GM11168 (cell line): ENCODE data around the gene POLN.

Experiments
- in situ Hi-C: fragments of 300-500 bp; cut with MboI; formaldehyde crosslinking; loops from one replicate; pipeline ENCODE4 v1.12.0; 2022; ENCODE audit warnings: low sequenced_read_pairs; ENCODE audit not compliant: unreplicated experiment

POLN gene

GRCh38 chr4:2241410-2242353 is at the start of gene POLN, which contains the start of gene HAUS3:
TSS of gene POLN (minus strand) at chr4:2242121. CDS start at chr4:2229231, 12,890 bp downstream.
TSS of gene HAUS3 (minus strand) at chr4:2242121. CDS start at chr4:2240946, 1,175 bp downstream.
- in situ Hi-C loops: no loop called here

- in situ Hi-C loops: no loop called here
Observed at GRCh38 chr4:2290974-2291704, 49.2 kb upstream of the POLN start.

DNA sequence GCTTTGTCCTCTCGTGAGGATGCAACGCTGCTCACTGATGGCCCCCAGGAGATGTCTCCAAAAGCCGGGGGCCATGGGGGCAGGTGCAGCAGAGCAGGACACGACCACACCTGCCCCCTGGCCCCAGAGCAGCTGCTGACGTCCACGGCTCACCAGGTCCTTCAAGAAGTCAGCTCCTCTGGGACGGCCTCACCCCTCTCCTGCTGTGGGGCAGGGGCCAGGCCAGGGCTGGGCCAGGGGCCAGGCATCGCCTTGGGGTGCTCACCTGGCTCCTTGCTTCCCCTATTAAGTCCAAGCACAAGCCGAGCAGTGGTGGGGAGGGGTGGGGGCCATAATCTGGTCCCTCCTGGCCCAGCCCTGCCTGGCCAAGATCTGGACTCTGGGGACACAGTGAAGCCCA is 48.6 kb upstream of the POLN start:
- in situ Hi-C loops: no loop called here

DNA sequence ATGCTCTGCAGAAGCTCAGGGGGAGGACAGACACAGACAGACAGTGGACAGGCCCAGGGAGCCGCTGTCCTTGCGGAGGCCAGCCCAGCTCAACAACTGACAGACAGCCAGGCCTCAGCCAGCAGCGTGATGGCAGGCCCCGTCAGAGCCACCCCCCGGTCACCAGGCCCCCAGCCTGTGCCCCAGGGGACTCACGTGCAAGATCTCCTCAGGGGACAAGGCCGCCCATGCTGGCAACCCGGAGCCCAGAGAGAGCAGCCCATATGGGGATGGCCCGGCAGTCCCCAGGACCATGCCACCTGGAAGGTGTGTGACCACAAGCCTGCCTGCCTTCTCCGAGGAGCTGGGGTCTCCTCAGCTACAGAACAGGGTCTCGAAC is 48.0 kb upstream of the POLN start:
- in situ Hi-C loops: no loop called here

DNA sequence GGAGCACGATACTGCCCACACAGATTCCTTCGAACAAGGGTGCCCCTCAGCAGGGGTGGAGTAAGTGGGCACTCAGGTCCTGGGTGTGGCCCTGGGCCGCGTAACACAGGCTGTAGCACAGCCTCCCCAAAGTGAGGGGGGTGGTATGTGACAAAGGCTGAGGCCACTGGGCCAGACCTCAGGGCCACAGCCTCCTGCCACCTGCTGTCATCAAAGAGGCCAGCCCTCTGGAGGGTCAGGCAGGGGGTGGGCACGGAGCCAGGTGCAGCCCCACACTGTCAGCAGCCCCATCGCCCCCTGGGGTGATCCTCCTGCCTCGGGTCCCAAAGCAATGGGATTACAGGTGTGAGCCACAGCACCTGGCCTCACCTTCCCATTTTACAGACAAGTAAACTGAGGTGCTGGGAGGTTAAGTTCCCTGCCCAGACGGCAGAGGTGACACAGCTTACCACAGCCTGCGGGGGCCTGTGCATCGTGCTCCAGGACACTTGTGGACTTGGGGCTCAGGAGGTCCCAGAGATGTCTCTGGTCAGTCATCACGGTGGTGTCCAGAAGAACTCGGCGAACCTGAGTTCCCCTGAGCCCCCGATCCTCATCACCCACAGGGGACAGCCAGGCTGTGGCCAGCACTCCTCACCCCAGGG is 47.5 kb upstream of the POLN start:
- in situ Hi-C loops: no loop called here

- in situ Hi-C loops: no loop called here
Observed at GRCh38 chr4:2288051-2288541, 46.2 kb upstream of the POLN start.

- in situ Hi-C loops: no loop called here
Observed at GRCh38 chr4:2287594-2287915, 45.6 kb upstream of the POLN start.

- in situ Hi-C loops: no loop called here
Observed at GRCh38 chr4:2286904-2287593, 45.1 kb upstream of the POLN start.

GRCh38 chr4:2285613-2286381 is 43.9 kb upstream of the POLN start:
- in situ Hi-C loops: no loop called here

DNA sequence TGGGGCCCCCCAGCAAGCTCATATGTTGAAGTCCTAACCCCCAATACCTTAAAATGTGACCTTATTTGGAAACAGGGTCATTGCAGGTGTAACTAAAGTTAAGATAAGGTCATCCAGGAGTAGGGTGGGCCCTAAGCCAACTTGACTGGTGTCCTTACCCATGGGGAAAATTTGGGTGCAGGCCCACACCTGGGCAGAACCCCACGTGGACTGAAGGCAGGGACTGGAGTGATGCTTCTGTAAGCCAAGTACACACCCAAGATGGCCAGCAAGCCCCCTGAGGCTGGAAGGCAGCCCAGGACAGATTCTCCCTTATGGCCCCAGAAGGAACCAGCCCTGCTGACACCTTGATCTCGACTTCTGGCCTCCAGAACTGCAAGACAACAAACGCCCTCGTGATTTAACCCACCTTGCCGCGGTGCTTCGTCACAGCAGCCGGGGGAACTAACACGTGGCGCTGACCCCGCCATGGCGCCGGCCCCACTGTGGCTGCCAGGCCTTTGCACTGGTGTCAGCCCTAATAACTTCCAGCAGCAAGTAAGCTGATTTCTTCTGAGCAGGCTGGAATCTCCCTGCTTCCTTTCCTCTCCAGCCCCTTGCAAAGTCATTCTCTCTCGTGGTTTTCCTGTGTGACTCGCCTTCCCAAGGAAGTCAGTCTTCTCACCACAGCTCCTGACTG is 43.2 kb upstream of the POLN start:
- in situ Hi-C loops: no loop called here

DNA sequence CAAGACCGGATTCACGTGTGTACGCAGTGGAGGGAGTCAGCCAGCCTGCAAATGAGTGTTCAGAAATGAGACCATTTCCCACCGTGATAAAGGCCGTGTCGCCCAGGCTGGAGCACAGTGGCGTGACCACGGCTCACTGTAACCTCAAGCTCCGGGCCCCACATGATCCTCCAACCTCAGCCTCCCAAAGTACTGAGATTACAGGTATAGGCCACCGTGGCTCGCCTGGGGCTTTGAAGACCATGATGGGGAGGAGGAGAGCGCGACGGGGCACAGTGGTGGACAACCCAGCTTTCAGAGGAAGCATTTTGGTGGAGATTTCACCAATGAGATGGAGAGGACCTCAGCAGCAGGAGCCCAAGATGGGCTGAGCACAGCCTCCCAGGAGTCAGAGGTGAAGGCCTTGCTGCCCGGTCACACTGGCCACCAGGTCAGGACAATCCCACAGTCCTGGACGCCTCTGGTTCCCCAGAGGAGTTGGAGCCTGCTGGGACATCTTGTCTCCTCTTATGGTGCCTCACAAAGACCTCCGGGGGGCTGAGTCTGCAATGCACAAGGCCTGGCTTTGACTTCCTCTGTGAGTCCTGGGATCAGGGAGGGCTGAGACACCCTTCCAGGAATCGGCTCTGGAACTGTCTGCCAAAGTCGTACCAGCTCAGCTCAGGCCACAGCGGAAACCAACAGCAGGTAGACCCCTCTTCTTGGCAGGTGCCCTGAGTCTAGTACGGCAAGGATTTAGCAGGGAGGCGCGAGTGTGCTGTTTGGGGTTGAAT is 42.4 kb upstream of the POLN start:
- in situ Hi-C loops: no loop called here

GRCh38 chr4:2283199-2283711 is 41.3 kb upstream of the POLN start:
- in situ Hi-C loops: no loop called here

DNA sequence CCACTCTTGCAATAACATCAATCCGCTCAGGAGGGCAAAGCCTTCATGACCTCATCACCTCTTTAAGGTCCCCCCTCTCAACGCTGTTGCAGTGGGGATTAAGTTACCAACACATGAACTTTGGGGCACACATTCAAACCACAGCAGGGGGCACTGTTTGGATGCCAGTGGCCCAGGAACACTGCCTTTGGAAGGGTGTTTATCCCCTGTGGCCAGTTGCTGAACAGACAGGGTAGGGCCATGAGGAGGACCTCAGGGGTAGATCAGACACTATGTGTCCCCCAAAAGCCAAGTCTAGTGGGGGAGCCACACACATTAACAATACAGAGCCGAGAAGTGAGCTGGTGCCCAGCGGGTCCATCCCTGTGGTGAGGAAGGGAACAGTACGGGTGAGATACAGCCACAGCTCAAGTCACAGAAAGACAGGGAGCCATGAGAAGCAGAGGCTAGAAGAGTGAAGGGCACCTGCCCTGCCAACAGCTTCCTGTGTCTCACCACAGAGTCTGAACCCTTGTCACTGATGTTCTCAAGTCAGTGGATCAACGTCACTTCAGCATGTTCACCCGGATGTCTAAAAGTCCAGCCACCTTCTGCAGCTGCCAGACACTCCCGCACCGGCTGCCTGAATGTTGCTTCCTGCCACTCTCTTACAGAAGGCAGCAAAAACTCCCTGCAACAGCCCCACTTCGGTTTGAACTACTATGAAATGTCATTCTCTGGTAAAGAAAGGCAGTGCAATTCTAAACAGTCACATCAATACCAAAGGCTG is 39.8 kb upstream of the POLN start:
- in situ Hi-C loops: no loop called here

DNA sequence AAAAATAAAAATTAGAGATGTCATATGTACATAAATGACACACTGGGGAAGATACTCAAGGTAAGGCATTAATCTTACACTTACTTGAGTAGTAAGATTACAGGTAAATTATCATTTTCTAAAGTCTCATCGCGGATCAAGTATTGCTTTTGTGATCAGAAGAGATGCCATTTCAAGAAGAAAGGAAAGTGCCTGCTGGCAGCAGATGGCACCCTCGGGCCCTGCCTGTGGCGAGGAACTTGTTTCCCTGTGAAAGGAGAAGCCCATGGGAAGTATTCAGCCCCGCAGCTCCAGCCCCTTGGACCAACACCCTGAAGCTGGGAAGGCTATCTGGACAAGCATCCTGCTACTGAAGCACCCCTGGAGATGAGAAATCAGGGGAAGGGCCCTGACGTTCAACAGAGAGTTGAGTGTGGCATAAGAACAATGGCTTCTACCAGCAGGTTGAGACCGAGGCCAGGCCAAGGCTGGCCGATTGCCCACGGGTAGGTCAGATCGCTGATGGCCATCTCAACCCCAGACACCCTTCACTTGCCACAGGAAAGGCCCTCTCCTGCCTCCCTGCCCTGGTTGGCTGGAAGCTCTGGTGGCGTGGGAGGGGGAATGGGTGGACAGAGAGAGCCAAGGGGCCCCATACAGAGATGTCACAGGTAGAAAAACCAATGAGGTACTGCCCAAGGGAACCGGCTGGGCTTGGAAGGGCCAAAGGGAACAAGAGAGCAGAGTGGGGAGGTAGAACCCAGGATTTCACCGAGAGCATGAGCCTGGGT is 38.8 kb upstream of the POLN start:
- in situ Hi-C loops: no loop called here

- in situ Hi-C loops: no loop called here
Observed at GRCh38 chr4:2277956-2278355, 36.0 kb upstream of the POLN start.

DNA sequence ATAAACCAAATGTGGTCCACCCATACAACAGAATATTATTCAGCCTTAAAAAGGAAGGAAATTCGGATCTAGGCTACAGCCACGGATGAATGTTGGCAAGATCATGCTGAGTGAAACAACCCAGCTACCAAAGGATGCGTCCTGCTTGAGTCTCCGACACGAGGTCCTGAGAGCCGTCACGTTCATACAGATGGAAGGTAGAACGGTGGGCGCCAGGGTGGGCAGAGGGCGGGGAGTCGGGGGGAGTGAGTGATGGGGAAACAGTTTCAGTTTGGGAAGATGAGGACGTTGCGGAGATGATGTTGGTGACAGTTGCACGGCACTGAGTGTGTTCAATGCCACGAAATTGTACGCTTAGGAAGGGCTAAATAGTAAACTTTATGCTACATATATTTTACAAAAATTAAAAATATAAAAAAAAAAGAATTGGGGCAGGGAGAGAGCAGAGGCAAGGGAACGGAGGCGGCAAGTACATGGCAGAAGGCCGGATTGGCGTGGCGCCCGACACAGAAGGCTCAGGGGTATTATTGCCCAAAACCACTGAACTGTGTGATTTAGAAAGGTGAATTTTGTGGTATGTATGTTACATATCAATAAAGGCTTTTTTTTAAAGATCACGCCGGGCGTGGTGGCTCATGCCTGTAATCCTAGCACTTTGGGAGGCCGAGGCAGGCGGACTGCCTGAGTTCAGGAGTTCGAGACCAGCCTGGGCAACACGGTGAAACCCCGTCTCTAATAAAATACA is 34.8 kb upstream of the POLN start:
- in situ Hi-C loops: no loop called here
